GM23338 (cell line): ENCODE measurements around the gene UBE2QL1. TPM values are rescaled to one million over a fixed set of nuclear protein-coding genes. Genes with fewer than 3 reads are reported as not detected.

Experiments used
- ATAC-seq: fragments of 200-7000 bp; cut with Tn5 transposase; 3 replicates; pipeline ENCODE4 v1.9.1; 2020
- DNase-seq: peaks from one replicate; pipeline ENCODE4 v3.0.0-alpha.2; 2015; ENCODE audit warnings: low spot score
- H2AFZ ChIP-seq: fragments of 200-600 bp; sonication (generic); 2 replicates; pipeline ENCODE4 v1.8.0; 2016; ENCODE audit warnings: antibody characterized with exemption, mild to moderate bottlenecking, moderate library complexity
- H3F3A ChIP-seq: fragments of 200-600 bp; sonication (generic); replicated peaks from 2 replicates; pipeline ENCODE4 v1.8.0; 2017; ENCODE audit warnings: antibody characterized with exemption, mixed run types, low read depth
- H3K27ac ChIP-seq: fragments of 200-600 bp; sonication (generic); 2 replicates; pipeline ENCODE4 v1.6.1; 2016; ENCODE audit warnings: low read depth
- H3K27me3 ChIP-seq: fragments of 200-600 bp; sonication (generic); 2 replicates; pipeline ENCODE4 v1.8.0; 2016; ENCODE audit warnings: mild to moderate bottlenecking, mixed run types, moderate library complexity; ENCODE audit not compliant: insufficient read depth
- H3K36me3 ChIP-seq: fragments of 200-600 bp; sonication (generic); 2 replicates; pipeline ENCODE4 v1.8.0; 2016; ENCODE audit warnings: mild to moderate bottlenecking; ENCODE audit not compliant: insufficient read depth
- H3K4me1 ChIP-seq: fragments of 200-600 bp; sonication (generic); 2 replicates; pipeline ENCODE4 v1.8.0; 2016; ENCODE audit warnings: mild to moderate bottlenecking, moderate library complexity; ENCODE audit not compliant: insufficient read depth
- H3K4me2 ChIP-seq: fragments of 200-600 bp; sonication (generic); 2 replicates; pipeline ENCODE4 v1.7.1; 2017; ENCODE audit warnings: mixed run types
- H3K4me3 ChIP-seq: fragments of 200-600 bp; sonication (generic); 2 replicates; pipeline ENCODE4 v1.6.1; 2016; ENCODE audit warnings: mixed run types
- H3K79me2 ChIP-seq: fragments of 200-600 bp; sonication (generic); replicated peaks from 2 replicates; pipeline ENCODE4 v1.8.0; 2017; ENCODE audit warnings: mild to moderate bottlenecking; ENCODE audit not compliant: insufficient read depth
- H3K9me2 ChIP-seq: fragments of 200-600 bp; sonication (generic); 2 replicates; pipeline ENCODE4 v1.8.0; 2017; ENCODE audit not compliant: insufficient read depth
- H4K20me1 ChIP-seq: fragments of 200-600 bp; sonication (generic); replicated peaks from 2 replicates; pipeline ENCODE4 v1.8.0; 2017; ENCODE audit warnings: mild to moderate bottlenecking; ENCODE audit not compliant: insufficient read depth
- H3K27ac Mint-ChIP-seq: 2 replicates; pipeline ENCODE4 v1.8.0; 2020; ENCODE audit warnings: inconsistent platforms, mild to moderate bottlenecking, moderate library complexity, mixed read lengths
- H3K27me3 Mint-ChIP-seq: 3 replicates; pipeline ENCODE4 v1.8.0; 2022; ENCODE audit warnings: low read depth, mild to moderate bottlenecking, moderate library complexity, mixed read lengths, inconsistent platforms; ENCODE audit not compliant: insufficient read depth, poor library complexity
- H3K36me3 Mint-ChIP-seq: 3 replicates; pipeline ENCODE4 v1.8.0; 2021; ENCODE audit warnings: low read depth, mild to moderate bottlenecking, inconsistent platforms, moderate library complexity, mixed read lengths
- H3K4me1 Mint-ChIP-seq: 3 replicates; pipeline ENCODE4 v1.8.0; 2020; ENCODE audit warnings: mild to moderate bottlenecking, inconsistent platforms, mixed read lengths
- H3K4me3 Mint-ChIP-seq: 3 replicates; pipeline ENCODE4 v1.8.0; 2021; ENCODE audit warnings: moderate library complexity, mild to moderate bottlenecking, inconsistent platforms, mixed read lengths
- H3K9me3 Mint-ChIP-seq: 3 replicates; pipeline ENCODE4 v1.8.0; 2020; ENCODE audit warnings: moderate library complexity, mild to moderate bottlenecking, inconsistent platforms, mixed read lengths
- EZH2 ChIP-seq: fragments of 200-600 bp; sonication (generic); IDR thresholded peaks from one replicate; pipeline ENCODE4 v1.8.0; 2017; ENCODE audit warnings: antibody characterized with exemption, mild to moderate bottlenecking, low read depth; ENCODE audit not compliant: unreplicated experiment
- EZH2phosphoT487 ChIP-seq: fragments of 200-600 bp; sonication (generic); IDR thresholded peaks from one replicate; pipeline ENCODE4 v1.8.1; 2018; ENCODE audit warnings: antibody characterized with exemption; ENCODE audit not compliant: unreplicated experiment
- NANOG ChIP-seq: IDR thresholded peaks from 2 replicates; pipeline ENCODE4 v1.6.1; 2016; ENCODE audit warnings: antibody characterized with exemption, borderline replicate concordance
- POLR2AphosphoS5 ChIP-seq: IDR thresholded peaks from 2 replicates; pipeline ENCODE4 v1.6.1; 2016; ENCODE audit warnings: antibody characterized with exemption, low read depth
- ZNF114 ChIP-seq: fragments of 250-450 bp; sonication (Bioruptor Pico); IDR thresholded peaks from 2 replicates; pipeline ENCODE4 v1.5.0; 2020; ENCODE audit warnings: mild to moderate bottlenecking, moderate library complexity
- ZNF331 ChIP-seq: fragments of 250-450 bp; sonication (Bioruptor Pico); IDR thresholded peaks from 2 replicates; pipeline ENCODE4 v1.5.0; 2020; ENCODE audit warnings: low read depth, mild to moderate bottlenecking, moderate library complexity
- polyA plus RNA-seq: library from polyadenylated mRNA; unstranded; fragments of >200 nt; fragmentation: Nextera tagmentation; extraction: Ambion mirVana; gene quantifications from 2 replicates; pipeline ENCODE4 v1.2.1, GENCODE V29; 2016
- total RNA-seq: library from RNA; depleted of rRNA; stranded (reverse); fragments of >200 nt; shearing (Covaris generic); gene quantifications from 2 replicates; pipeline ENCODE4 v1.2.3, GENCODE V29; 2014
- TF ChIP-seq, protein P1 (sequence below): IDR thresholded peaks from one replicate; pipeline ENCODE4 v1.6.1; 2018; ENCODE audit warnings: antibody characterized with exemption; ENCODE audit not compliant: unreplicated experiment
- TF ChIP-seq, protein P2 (sequence below): IDR thresholded peaks from 2 replicates; pipeline ENCODE4 v1.6.1; 2016; ENCODE audit warnings: antibody characterized with exemption
- TF ChIP-seq, protein P3 (sequence below): fragments of 250-450 bp; sonication (Bioruptor Pico); IDR thresholded peaks from 2 replicates; pipeline ENCODE4 v1.5.0; 2020; ENCODE audit warnings: mild to moderate bottlenecking, moderate library complexity
- TF ChIP-seq, protein P4 (sequence below), 2 experiments: fragments of 200-600 bp in 1 of 2; sonication (generic) in 1 of 2; conservative IDR thresholded peaks; 2 replicates each; pipeline versions ENCODE4 v1.5.1 to v1.6.1; 2016 to 2017; ENCODE audit warnings: antibody characterized with exemption in 2 of 2, low read depth in 2 of 2, mild to moderate bottlenecking in 2 of 2, moderate library complexity in 1 of 2

Gene UBE2QL1
- total and polyA plus RNA-seq, 2 experiments from 2014 or later = 0.40 to 0.83 TPM

DNA sequence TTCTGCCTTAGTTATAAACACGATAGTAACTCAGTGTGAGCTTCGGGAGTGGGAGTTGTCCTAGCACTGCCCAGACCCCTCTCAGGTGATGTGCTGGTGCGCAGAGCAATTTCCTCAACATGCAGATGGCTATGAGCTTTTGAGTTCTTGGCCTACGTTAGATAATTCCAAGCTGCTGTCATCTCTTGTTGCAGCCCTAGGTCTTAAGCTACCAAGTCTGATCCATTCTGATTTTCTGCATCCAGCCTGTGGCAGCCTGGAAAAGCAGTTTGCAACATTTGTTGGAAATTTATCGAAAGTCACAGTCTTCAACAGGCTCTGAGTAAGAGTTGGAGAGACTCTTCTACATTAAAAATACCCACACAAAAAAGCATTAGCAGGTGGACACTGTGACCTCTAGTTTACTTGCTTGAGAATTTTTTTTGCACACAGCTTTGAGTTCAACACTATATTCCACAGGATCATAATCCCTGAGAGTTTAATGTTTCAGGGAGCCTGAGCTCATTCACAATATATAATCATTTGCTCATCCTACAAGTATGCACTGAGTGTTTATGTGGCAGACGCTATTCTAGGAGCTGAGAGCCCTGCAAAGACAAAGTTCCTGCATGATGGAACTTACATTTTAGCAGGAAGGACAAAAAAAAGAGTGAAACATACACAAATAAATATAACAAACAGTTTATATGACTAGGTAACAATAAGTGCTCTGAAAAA is 91.6 kb downstream of the UBE2QL1 start:
- no peak overlapping the region for H3K27ac Mint-ChIP-seq
- no peaks in the 10 kb centered on the region for H4K20me1 ChIP-seq
- H3K27me3 Mint-ChIP-seq = no peaks in the 10 kb centered on the region
- no peaks in the 10 kb centered on the region for H3K4me1 ChIP-seq
- no peaks in the 10 kb centered on the region for H3F3A ChIP-seq
- H3K36me3 Mint-ChIP-seq = no peaks in the 10 kb centered on the region
- no peak overlapping the region for H3K4me3 Mint-ChIP-seq
- H3K4me2 ChIP-seq = no peak overlapping the region
- ATAC-seq (no peak), DNase-seq (no peak)
- H3K27me3 ChIP-seq = no peaks in the 10 kb centered on the region
- H3K9me2 ChIP-seq = peaks cover 7% of the 10 kb centered on the region
- TF ChIP-seq, protein P1, sequence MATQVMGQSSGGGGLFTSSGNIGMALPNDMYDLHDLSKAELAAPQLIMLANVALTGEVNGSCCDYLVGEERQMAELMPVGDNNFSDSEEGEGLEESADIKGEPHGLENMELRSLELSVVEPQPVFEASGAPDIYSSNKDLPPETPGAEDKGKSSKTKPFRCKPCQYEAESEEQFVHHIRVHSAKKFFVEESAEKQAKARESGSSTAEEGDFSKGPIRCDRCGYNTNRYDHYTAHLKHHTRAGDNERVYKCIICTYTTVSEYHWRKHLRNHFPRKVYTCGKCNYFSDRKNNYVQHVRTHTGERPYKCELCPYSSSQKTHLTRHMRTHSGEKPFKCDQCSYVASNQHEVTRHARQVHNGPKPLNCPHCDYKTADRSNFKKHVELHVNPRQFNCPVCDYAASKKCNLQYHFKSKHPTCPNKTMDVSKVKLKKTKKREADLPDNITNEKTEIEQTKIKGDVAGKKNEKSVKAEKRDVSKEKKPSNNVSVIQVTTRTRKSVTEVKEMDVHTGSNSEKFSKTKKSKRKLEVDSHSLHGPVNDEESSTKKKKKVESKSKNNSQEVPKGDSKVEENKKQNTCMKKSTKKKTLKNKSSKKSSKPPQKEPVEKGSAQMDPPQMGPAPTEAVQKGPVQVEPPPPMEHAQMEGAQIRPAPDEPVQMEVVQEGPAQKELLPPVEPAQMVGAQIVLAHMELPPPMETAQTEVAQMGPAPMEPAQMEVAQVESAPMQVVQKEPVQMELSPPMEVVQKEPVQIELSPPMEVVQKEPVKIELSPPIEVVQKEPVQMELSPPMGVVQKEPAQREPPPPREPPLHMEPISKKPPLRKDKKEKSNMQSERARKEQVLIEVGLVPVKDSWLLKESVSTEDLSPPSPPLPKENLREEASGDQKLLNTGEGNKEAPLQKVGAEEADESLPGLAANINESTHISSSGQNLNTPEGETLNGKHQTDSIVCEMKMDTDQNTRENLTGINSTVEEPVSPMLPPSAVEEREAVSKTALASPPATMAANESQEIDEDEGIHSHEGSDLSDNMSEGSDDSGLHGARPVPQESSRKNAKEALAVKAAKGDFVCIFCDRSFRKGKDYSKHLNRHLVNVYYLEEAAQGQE = no peak
- TF ChIP-seq, protein P2, sequence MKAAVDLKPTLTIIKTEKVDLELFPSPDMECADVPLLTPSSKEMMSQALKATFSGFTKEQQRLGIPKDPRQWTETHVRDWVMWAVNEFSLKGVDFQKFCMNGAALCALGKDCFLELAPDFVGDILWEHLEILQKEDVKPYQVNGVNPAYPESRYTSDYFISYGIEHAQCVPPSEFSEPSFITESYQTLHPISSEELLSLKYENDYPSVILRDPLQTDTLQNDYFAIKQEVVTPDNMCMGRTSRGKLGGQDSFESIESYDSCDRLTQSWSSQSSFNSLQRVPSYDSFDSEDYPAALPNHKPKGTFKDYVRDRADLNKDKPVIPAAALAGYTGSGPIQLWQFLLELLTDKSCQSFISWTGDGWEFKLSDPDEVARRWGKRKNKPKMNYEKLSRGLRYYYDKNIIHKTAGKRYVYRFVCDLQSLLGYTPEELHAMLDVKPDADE = no peak
- TF ChIP-seq, protein P3, sequence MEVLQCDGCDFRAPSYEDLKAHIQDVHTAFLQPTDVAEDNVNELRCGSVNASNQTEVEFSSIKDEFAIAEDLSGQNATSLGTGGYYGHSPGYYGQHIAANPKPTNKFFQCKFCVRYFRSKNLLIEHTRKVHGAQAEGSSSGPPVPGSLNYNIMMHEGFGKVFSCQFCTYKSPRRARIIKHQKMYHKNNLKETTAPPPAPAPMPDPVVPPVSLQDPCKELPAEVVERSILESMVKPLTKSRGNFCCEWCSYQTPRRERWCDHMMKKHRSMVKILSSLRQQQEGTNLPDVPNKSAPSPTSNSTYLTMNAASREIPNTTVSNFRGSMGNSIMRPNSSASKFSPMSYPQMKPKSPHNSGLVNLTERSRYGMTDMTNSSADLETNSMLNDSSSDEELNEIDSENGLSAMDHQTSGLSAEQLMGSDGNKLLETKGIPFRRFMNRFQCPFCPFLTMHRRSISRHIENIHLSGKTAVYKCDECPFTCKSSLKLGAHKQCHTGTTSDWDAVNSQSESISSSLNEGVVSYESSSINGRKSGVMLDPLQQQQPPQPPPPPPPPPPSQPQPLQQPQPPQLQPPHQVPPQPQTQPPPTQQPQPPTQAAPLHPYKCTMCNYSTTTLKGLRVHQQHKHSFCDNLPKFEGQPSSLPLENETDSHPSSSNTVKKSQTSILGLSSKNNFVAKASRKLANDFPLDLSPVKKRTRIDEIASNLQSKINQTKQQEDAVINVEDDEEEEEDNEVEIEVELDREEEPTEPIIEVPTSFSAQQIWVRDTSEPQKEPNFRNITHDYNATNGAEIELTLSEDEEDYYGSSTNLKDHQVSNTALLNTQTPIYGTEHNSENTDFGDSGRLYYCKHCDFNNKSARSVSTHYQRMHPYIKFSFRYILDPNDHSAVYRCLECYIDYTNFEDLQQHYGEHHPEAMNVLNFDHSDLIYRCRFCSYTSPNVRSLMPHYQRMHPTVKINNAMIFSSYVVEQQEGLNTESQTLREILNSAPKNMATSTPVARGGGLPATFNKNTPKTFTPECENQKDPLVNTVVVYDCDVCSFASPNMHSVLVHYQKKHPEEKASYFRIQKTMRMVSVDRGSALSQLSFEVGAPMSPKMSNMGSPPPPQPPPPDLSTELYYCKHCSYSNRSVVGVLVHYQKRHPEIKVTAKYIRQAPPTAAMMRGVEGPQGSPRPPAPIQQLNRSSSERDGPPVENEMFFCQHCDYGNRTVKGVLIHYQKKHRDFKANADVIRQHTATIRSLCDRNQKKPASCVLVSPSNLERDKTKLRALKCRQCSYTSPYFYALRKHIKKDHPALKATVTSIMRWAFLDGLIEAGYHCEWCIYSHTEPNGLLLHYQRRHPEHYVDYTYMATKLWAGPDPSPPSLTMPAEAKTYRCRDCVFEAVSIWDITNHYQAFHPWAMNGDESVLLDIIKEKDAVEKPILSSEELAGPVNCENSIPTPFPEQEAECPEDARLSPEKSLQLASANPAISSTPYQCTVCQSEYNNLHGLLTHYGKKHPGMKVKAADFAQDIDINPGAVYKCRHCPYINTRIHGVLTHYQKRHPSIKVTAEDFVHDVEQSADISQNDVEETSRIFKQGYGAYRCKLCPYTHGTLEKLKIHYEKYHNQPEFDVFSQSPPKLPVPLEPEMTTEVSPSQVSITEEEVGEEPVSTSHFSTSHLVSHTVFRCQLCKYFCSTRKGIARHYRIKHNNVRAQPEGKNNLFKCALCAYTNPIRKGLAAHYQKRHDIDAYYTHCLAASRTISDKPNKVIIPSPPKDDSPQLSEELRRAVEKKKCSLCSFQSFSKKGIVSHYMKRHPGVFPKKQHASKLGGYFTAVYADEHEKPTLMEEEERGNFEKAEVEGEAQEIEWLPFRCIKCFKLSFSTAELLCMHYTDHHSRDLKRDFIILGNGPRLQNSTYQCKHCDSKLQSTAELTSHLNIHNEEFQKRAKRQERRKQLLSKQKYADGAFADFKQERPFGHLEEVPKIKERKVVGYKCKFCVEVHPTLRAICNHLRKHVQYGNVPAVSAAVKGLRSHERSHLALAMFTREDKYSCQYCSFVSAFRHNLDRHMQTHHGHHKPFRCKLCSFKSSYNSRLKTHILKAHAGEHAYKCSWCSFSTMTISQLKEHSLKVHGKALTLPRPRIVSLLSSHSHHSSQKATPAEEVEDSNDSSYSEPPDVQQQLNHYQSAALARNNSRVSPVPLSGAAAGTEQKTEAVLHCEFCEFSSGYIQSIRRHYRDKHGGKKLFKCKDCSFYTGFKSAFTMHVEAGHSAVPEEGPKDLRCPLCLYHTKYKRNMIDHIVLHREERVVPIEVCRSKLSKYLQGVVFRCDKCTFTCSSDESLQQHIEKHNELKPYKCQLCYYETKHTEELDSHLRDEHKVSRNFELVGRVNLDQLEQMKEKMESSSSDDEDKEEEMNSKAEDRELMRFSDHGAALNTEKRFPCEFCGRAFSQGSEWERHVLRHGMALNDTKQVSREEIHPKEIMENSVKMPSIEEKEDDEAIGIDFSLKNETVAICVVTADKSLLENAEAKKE (CRISPR knock-in tag) = no peak
- TF ChIP-seq EZH2 (no peak), NANOG (no peak), ZNF114 (CRISPR knock-in tag) (no peak), EZH2phosphoT487 (no peak), POLR2AphosphoS5 (no peak), ZNF331 (CRISPR knock-in tag) (no peak)
- TF ChIP-seq, protein P4, sequence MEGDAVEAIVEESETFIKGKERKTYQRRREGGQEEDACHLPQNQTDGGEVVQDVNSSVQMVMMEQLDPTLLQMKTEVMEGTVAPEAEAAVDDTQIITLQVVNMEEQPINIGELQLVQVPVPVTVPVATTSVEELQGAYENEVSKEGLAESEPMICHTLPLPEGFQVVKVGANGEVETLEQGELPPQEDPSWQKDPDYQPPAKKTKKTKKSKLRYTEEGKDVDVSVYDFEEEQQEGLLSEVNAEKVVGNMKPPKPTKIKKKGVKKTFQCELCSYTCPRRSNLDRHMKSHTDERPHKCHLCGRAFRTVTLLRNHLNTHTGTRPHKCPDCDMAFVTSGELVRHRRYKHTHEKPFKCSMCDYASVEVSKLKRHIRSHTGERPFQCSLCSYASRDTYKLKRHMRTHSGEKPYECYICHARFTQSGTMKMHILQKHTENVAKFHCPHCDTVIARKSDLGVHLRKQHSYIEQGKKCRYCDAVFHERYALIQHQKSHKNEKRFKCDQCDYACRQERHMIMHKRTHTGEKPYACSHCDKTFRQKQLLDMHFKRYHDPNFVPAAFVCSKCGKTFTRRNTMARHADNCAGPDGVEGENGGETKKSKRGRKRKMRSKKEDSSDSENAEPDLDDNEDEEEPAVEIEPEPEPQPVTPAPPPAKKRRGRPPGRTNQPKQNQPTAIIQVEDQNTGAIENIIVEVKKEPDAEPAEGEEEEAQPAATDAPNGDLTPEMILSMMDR (conservative IDR thresholded peaks at IDR 0.05; ENCODE audit: low read depth in 2 of 2) = no peak
- H3K9me3 Mint-ChIP-seq = no peaks in the 10 kb centered on the region
- no peaks in the 10 kb centered on the region for H3K36me3 ChIP-seq
- H2AFZ ChIP-seq = no peak overlapping the region
- no peaks in the 10 kb centered on the region for H3K4me1 Mint-ChIP-seq
- H3K79me2 ChIP-seq = no peaks in the 10 kb centered on the region
- no peak overlapping the region for H3K27ac ChIP-seq
- H3K4me3 ChIP-seq = no peak overlapping the region
